Ovary (tissue), 9 donors: ENCODE data around the gene JARID2. TPM values are rescaled to one million over a fixed set of nuclear protein-coding genes. Genes with fewer than 3 reads are reported as not detected.

Experiments used
- DNase-seq, 5 donors: peaks; one replicate each; pipeline ENCODE4 v3.0.0-alpha.2; 2019 to 2020
- H3K27ac ChIP-seq, 2 donors: fragments of 200-600 bp; one replicate each; pipeline versions ENCODE4 v1.5.1 to v1.8.0; 2019 to 2022
- H3K27me3 ChIP-seq: fragments of 200-600 bp; one replicate; pipeline ENCODE4 v1.8.0; 2022
- H3K36me3 ChIP-seq: fragments of 200-600 bp; sonication (generic); one replicate; pipeline ENCODE4 v1.5.1; 2019
- H3K4me1 ChIP-seq: one replicate; pipeline ENCODE4 v1.8.1; 2013; ENCODE audit warnings: mild to moderate bottlenecking, moderate library complexity; ENCODE audit not compliant: insufficient read depth
- H3K4me3 ChIP-seq: fragments of 200-600 bp; sonication (generic); one replicate; pipeline ENCODE4 v1.5.1; 2017
- H3K9me3 ChIP-seq, 2 donors: fragments of 200-600 bp in 1 of 2; sonication (generic) in 1 of 2; one replicate each; pipeline versions ENCODE4 v1.5.1 to v1.8.1; 2013 to 2019; ENCODE audit warnings: mild to moderate bottlenecking in 1 of 2, moderate library complexity in 1 of 2
- EP300 ChIP-seq: sonication (generic); formaldehyde crosslinking; IDR thresholded peaks from one replicate; pipeline ENCODE4 v1.6.1; 2017; ENCODE audit warnings: antibody characterized with exemption
- POLR2A ChIP-seq: fragments of 450-650 bp; IDR thresholded peaks from one replicate; pipeline ENCODE4 v1.6.1; 2017; ENCODE audit warnings: antibody characterized with exemption, mild to moderate bottlenecking, moderate library complexity
- WGBS, 3 donors: extraction: QIAGEN DNeasy Blood & Tissue Kit in 1 of 3; methylation state at CpG; one replicate each; pipeline versions ENCODE4 v1.1.5 to v1.1.7; 2013 to 2017; 5-methylcytosine and 5-hydroxymethylcytosine counted together
- intact Hi-C, 4 donors: fragments of 100-400 bp; cut with DNase I; formaldehyde crosslinking; loops; one replicate each; pipeline versions ENCODE4 v1.11.0 to v1.15.1; 2022 to 2023
- polyA plus RNA-seq, 2 donors: library from polyadenylated mRNA; stranded (reverse); fragments of 200-250 nt in 1 of 2; fragments of 350-450 nt in 1 of 2; fragmentation: Illumina TruSeq in 1 of 2; extraction: RNeasy Lipid Tissue Mini Kit (QIAGEN cat#74804) in 1 of 2; gene quantifications; one replicate each; pipeline ENCODE4 v1.2.3, GENCODE V29; 2013 to 2014
- total RNA-seq, 7 donors: library from RNA; depleted of rRNA in 2 of 7; stranded (reverse); fragments of >200 nt in 2 of 7; fragmentation: NEBNext Ultra II Directional in 3 of 7; extraction: Animal tissue kit (Norgen Biotek cat#: 25700) in 3 of 7; gene quantifications; one replicate each; pipeline versions ENCODE4 v1.1.0 to v1.2.4, GENCODE V29; 2016 to 2023
- TF ChIP-seq, protein P1 (sequence below), 3 donors: fragments of 450-650 bp in 2 of 3; fragments of 200-600 bp in 1 of 3; IDR thresholded peaks; one replicate each; pipeline versions ENCODE4 v1.5.1 to v1.8.0; 2016 to 2022; ENCODE audit warnings: antibody characterized with exemption in 3 of 3, mild to moderate bottlenecking in 1 of 3
- donor health status: DM: no; HTN: no; CAD: no; lungs with moderate emphysema.
- donor health status: DM: no; HTN: no; CAD: no.
- donor health status: Bipolar disorder and iron deficiency.
- donor health status: DM: yes; HTN: yes; CAD: no.
- donor health status: DM: no; HTN: no; CAD: no.
- donor health status: DM: yes; HTN: yes; CAD: no.

Gene JARID2
- total and polyA plus RNA-seq, 9 donors = 4.5 to 17.4 (median 8.7) TPM

GRCh38 chr6:15280961-15281360, 35.1 kb downstream of the JARID2 start:
- no peaks in the 10 kb centered on the region for H3K9me3 ChIP-seq
- intact Hi-C loops = no loop called here
- H3K27ac ChIP-seq = no peak overlapping the region
- peaks cover 6% of the 10 kb centered on the region for H3K4me1 ChIP-seq
- no peak overlapping the region for H3K4me3 ChIP-seq
- no peak for TF ChIP-seq POLR2A
- TF ChIP-seq EP300 = no peak
- TF ChIP-seq, protein P1, sequence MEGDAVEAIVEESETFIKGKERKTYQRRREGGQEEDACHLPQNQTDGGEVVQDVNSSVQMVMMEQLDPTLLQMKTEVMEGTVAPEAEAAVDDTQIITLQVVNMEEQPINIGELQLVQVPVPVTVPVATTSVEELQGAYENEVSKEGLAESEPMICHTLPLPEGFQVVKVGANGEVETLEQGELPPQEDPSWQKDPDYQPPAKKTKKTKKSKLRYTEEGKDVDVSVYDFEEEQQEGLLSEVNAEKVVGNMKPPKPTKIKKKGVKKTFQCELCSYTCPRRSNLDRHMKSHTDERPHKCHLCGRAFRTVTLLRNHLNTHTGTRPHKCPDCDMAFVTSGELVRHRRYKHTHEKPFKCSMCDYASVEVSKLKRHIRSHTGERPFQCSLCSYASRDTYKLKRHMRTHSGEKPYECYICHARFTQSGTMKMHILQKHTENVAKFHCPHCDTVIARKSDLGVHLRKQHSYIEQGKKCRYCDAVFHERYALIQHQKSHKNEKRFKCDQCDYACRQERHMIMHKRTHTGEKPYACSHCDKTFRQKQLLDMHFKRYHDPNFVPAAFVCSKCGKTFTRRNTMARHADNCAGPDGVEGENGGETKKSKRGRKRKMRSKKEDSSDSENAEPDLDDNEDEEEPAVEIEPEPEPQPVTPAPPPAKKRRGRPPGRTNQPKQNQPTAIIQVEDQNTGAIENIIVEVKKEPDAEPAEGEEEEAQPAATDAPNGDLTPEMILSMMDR (IDR thresholded peaks at IDR 0.05) = no peak
- H3K36me3 ChIP-seq = no peaks in the 10 kb centered on the region
- DNase-seq = no peak
- 92 to 96% (median 95%) methylated on average over 8 of the region's 8 CpGs for WGBS, 3 donors
- no peaks in the 10 kb centered on the region for H3K27me3 ChIP-seq

DNA sequence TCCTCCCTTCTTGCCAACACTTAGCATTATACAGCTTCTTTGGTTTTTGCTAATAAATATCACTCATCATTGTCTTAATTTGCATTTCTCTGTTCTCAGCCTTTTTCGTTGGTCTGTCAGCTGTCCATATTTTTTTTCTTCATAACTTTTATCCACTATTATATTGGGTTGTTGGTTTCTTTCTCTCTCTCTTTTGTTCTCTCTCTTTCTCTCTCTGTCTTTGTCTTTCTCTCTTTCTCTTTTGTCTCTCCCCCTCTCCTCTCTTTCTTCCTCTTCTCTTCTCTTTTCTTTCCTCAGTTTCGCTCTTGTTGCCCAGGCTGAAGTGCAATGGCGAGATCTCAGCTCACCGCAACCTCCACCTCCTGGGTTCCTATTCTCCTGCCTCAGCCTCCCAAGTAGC, 36.5 kb downstream of the JARID2 start:
- intact Hi-C loops = no loop called here
- Histone ChIP-seq H3K9me3 (no peaks in the 10 kb centered on the region), H3K27ac (no peak overlapping the region), H3K4me3 (no peak overlapping the region), H3K4me1 (peaks cover 6% of the 10 kb centered on the region), H3K36me3 (no peaks in the 10 kb centered on the region), H3K27me3 (no peaks in the 10 kb centered on the region)
- no peak for DNase-seq
- TF ChIP-seq POLR2A = no peak
- TF ChIP-seq, protein P1 (IDR thresholded peaks at IDR 0.05) = no peak
- TF ChIP-seq EP300 = no peak
- 90 to 95% (median 93%) methylated on average over 4 of the region's 4 CpGs for WGBS, 3 donors

DNA sequence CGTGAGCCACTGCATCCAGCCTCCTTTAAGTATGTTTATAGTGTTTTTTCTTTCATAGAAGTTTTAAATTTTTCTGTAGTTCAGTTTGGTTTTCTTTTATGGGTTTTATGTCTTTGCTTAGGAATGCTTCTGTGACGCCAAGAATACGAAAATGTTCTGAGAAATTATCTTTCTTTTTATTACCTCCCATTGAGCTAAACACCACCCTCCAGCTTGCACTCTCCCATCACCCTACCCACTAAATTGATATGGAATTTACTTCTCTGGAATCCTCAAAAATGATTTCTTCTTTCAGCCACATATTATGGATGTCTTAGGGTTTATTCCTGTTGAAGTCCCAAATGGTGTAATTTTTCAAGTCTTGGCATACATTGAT, 38.1 kb downstream of the JARID2 start:
- H3K4me1 ChIP-seq = peaks cover 6% of the 10 kb centered on the region
- H3K27me3 ChIP-seq = no peaks in the 10 kb centered on the region
- WGBS, 3 donors = 17 to 23% (median 18%) methylated on average over 3 of the region's 3 CpGs
- no peaks in the 10 kb centered on the region for H3K9me3 ChIP-seq
- no peak for DNase-seq
- TF ChIP-seq POLR2A (no peak), EP300 (no peak)
- TF ChIP-seq, protein P1 (IDR thresholded peaks at IDR 0.05) = no peak
- intact Hi-C loops = no loop called here
- H3K27ac ChIP-seq = no peak overlapping the region
- H3K4me3 ChIP-seq = no peak overlapping the region
- no peaks in the 10 kb centered on the region for H3K36me3 ChIP-seq

DNA sequence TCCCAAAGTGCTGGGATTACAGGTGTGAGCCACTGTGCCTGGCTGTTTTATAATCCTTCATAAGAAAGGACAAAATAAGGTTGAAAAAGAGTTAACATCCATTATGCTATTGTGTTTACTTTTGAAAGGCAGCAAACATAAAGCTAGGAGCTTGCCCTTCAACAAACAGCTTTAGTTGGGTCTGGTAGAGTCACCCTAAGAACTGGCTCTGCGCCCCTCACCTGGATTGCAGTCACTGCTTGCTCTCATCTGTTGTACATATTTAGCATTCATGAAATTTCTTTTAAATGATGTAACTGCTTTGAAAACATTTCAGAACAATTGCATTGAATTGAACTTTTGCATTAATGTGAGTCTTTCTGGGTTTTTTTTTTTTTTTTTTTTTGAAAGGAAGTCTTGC, 38.9 kb downstream of the JARID2 start:
- intact Hi-C loops = no loop called here
- Histone ChIP-seq H3K36me3 (no peaks in the 10 kb centered on the region), H3K27me3 (no peaks in the 10 kb centered on the region), H3K9me3 (no peaks in the 10 kb centered on the region), H3K4me1 (peaks cover 8% of the 10 kb centered on the region), H3K4me3 (no peak overlapping the region), H3K27ac (no peak overlapping the region)
- DNase-seq = no peak
- TF ChIP-seq, protein P1 (IDR thresholded peaks at IDR 0.05) = no peak
- TF ChIP-seq EP300 (no peak), POLR2A (no peak)
- 88 to 97% (median 92%) methylated on average over 1 of the region's 1 CpG for WGBS, 3 donors
